Measurements from ENCODE around the gene INPPL1. TPM values are rescaled to one million over a fixed set of nuclear protein-coding genes. Genes with fewer than 3 reads are reported as not detected.

INPPL1 gene, protein sequence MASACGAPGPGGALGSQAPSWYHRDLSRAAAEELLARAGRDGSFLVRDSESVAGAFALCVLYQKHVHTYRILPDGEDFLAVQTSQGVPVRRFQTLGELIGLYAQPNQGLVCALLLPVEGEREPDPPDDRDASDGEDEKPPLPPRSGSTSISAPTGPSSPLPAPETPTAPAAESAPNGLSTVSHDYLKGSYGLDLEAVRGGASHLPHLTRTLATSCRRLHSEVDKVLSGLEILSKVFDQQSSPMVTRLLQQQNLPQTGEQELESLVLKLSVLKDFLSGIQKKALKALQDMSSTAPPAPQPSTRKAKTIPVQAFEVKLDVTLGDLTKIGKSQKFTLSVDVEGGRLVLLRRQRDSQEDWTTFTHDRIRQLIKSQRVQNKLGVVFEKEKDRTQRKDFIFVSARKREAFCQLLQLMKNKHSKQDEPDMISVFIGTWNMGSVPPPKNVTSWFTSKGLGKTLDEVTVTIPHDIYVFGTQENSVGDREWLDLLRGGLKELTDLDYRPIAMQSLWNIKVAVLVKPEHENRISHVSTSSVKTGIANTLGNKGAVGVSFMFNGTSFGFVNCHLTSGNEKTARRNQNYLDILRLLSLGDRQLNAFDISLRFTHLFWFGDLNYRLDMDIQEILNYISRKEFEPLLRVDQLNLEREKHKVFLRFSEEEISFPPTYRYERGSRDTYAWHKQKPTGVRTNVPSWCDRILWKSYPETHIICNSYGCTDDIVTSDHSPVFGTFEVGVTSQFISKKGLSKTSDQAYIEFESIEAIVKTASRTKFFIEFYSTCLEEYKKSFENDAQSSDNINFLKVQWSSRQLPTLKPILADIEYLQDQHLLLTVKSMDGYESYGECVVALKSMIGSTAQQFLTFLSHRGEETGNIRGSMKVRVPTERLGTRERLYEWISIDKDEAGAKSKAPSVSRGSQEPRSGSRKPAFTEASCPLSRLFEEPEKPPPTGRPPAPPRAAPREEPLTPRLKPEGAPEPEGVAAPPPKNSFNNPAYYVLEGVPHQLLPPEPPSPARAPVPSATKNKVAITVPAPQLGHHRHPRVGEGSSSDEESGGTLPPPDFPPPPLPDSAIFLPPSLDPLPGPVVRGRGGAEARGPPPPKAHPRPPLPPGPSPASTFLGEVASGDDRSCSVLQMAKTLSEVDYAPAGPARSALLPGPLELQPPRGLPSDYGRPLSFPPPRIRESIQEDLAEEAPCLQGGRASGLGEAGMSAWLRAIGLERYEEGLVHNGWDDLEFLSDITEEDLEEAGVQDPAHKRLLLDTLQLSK
- total RNA-seq (2014; rRNA removed; shearing (Covaris generic)) (60.9 and 103 TPM in 2 replicates), total RNA-seq (2022) (195 and 216 TPM in 2 replicates), Bru-seq, nascent RNA (percentile 68 among the genes with signal in this experiment), BruChase-seq, experiment 1, labeled RNA remaining after a 6-hour chase (percentile 89 among the genes with signal in this experiment), BruChase-seq, experiment 2, labeled RNA remaining after a 2-hour chase (percentile 86 among the genes with signal in this experiment)
- long read RNA-seq, full-length matches to known transcripts, result 4 of 137 reads
- long read RNA-seq, partial matches to known transcripts, result 64 of 137 reads
- long read RNA-seq, other reads (novel, unspliced or antisense), result 69 of 137 reads

DNA sequence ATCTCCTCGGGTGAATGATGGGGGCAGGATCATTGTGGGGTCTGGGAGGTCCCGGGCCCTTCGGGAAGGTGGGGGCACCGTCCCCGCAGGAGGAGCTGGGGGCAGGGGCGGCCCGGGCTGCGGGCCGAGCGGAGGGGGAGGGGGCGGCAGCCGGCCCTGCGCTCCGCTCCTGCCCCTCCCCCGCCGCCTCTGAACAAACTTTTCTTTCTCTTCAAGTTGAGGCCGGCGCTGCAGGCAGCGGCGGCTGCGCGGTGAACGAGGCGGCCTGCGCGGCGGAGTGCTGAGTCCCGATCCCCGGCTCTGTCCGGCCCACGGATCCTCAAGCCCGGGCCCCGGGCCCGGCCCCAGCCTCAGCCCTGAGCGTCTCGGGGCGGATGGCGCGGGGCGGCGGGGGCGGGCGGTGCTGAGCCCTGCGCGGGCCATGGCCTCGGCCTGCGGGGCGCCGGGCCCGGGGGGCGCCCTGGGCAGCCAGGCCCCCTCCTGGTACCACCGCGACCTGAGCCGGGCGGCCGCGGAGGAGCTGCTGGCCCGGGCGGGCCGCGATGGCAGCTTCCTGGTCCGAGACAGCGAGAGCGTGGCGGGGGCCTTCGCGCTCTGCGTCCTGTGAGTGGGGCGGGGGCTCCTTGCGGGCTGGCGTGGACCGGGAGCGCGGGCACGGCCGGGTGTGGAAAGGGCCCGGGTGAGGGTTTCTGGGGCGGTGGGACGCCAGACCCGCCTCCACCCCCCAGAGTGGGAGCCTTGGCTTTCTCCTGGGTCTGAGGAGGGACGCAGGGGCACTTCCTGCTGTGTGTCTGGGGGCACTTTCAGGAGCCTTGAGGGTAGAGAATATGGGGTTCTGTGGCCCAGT, at the start of gene INPPL1:
INPPL1 (plus strand) TSS at position 204 of the 847 bp plus-strand sequence; CDS start at position 422, 218 bp downstream.
- Histone ChIP-seq H2AFZ (ENCODE audit: low read length) (peak within 1 kb of the TSS; percentile 34; the same call in 1 of the 2 replicates), H4K20me1 (ENCODE audit: insufficient read depth, low read length) (no peaks in the 10 kb centered on the region), H3K9me2 (ENCODE audit: insufficient read depth, low read length) (no peaks in the 10 kb centered on the region), H3K4me1 (ENCODE audit: insufficient read depth, low read length, poor library complexity, severe bottlenecking) (peaks cover 49% of the 10 kb centered on the region), H3K9me3 (ENCODE audit: low read length) (no peaks in the 10 kb centered on the region), H3K36me3 (ENCODE audit: insufficient read depth, low read length) (peaks cover 34% of the 10 kb centered on the region), H3K4me3 (ENCODE audit: low read depth, low read length, poor library complexity, severe bottlenecking) (peak within 1 kb of the TSS; percentile 77), H3K4me2 (ENCODE audit: low read length) (peak within 1 kb of the TSS; percentile 97), H3K27ac (ENCODE audit: low read depth, low read length, poor library complexity, severe bottlenecking) (peak within 1 kb of the TSS; percentile 91), H3K79me2 (ENCODE audit: insufficient read depth, low read depth, low read length) (peaks cover 26% of the 10 kb centered on the region; the same call in 1 of the 2 replicates)
- intact Hi-C loops (cut with micrococcal nuclease; ENCODE audit: unreplicated experiment), result loop anchor here (1.0 to 5.0 kb wide), 4 partner anchors 14 to 928 kb away; partner anchors contain the start of gene CLPB
- POLR2A ChIA-PET, result interaction anchor here (0.6 to 0.7 kb wide), 2 partner anchors 489 to 777 kb away, joined by 3 to 4 read pairs; partner anchors contain the start of gene DHCR7
- peak; percentile 58 for DNase-seq (ENCODE audit: low spot score)
- CTCF ChIA-PET (ENCODE audit: unreplicated experiment), result interaction anchor here (0.6 kb wide), 1 partner anchor 12 kb away, joined by 3 read pairs; no protein-coding TSS in a partner anchor
- no peak for TF ChIP-seq EZH2phosphoT487 (IDR thresholded peaks at IDR 0.05; ENCODE audit: borderline replicate concordance, low read depth, low read length)
- TF ChIP-seq, protein P1, sequence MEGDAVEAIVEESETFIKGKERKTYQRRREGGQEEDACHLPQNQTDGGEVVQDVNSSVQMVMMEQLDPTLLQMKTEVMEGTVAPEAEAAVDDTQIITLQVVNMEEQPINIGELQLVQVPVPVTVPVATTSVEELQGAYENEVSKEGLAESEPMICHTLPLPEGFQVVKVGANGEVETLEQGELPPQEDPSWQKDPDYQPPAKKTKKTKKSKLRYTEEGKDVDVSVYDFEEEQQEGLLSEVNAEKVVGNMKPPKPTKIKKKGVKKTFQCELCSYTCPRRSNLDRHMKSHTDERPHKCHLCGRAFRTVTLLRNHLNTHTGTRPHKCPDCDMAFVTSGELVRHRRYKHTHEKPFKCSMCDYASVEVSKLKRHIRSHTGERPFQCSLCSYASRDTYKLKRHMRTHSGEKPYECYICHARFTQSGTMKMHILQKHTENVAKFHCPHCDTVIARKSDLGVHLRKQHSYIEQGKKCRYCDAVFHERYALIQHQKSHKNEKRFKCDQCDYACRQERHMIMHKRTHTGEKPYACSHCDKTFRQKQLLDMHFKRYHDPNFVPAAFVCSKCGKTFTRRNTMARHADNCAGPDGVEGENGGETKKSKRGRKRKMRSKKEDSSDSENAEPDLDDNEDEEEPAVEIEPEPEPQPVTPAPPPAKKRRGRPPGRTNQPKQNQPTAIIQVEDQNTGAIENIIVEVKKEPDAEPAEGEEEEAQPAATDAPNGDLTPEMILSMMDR (conservative IDR thresholded peaks at IDR 0.05; ENCODE audit: low read length), result no peak
- no TSS peak for BruUV-seq (replicated peaks)

DNA sequence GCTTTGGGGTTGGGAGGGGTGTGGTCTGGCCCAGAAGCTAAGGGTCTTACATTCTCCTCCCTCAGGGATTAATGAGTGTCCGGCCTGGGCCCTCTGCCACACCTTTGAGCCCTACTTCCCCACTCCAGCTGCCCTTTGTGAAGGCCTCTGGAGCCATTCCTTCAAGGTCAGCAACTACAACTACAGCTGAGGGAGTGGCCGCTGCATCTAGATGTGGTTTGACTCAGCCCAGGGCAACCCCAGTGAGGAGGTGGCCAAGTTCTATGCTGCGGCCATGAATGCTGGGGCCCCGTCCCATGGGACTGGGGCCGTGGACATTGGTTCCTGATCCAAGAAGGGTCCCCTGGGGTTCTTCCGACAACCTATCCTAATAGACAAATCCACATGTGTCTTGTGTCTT, 46.9 kb upstream of the INPPL1 start:
- Histone ChIP-seq H3K9me2 (ENCODE audit: insufficient read depth, low read length) (no peaks in the 10 kb centered on the region), H3K4me3 (ENCODE audit: low read depth, low read length, poor library complexity, severe bottlenecking) (no peak overlapping the region), H3K27ac (ENCODE audit: low read depth, low read length, poor library complexity, severe bottlenecking) (no peak overlapping the region), H4K20me1 (ENCODE audit: insufficient read depth, low read length) (no peaks in the 10 kb centered on the region), H3K4me1 (ENCODE audit: insufficient read depth, low read length, poor library complexity, severe bottlenecking) (no peaks in the 10 kb centered on the region), H3K9me3 (ENCODE audit: low read length) (no peaks in the 10 kb centered on the region), H3K4me2 (ENCODE audit: low read length) (no peak overlapping the region), H3K36me3 (ENCODE audit: insufficient read depth, low read length) (no peaks in the 10 kb centered on the region), H3K79me2 (ENCODE audit: insufficient read depth, low read depth, low read length) (no peaks in the 10 kb centered on the region), H2AFZ (ENCODE audit: low read length) (no peak overlapping the region)
- no TSS peak for BruUV-seq (replicated peaks)
- CTCF ChIA-PET (ENCODE audit: unreplicated experiment), result no interaction called here
- POLR2A ChIA-PET, result no interaction called here
- intact Hi-C loops (cut with micrococcal nuclease; ENCODE audit: unreplicated experiment), result no loop called here
- TF ChIP-seq EZH2phosphoT487 (IDR thresholded peaks at IDR 0.05; ENCODE audit: borderline replicate concordance, low read depth, low read length), result no peak
- TF ChIP-seq, protein P1 (conservative IDR thresholded peaks at IDR 0.05; ENCODE audit: low read length), result no peak
- DNase-seq (ENCODE audit: low spot score), result no peak
